Amniotic epithelial cell (primary cell): ENCODE results near the gene CHORDC1.
"Not testable (repeated sequence)": the region's sequence is repeated elsewhere in the genome, so short reads cannot be mapped to it uniquely, and the experiment has no call there.

Experiments used
- DNase-seq: peaks from one replicate; pipeline ENCODE4 v3.0.0-alpha.2; 2010; ENCODE audit warnings: low read depth

The CHORDC1 gene

GRCh38 chr11:90222459-90223247 is at the start of gene CHORDC1:
TSS of gene CHORDC1 (minus strand) at chr11:90223049. CDS start at chr11:90222954, 95 bp downstream.
- peak; percentile 74 for DNase-seq

DNA sequence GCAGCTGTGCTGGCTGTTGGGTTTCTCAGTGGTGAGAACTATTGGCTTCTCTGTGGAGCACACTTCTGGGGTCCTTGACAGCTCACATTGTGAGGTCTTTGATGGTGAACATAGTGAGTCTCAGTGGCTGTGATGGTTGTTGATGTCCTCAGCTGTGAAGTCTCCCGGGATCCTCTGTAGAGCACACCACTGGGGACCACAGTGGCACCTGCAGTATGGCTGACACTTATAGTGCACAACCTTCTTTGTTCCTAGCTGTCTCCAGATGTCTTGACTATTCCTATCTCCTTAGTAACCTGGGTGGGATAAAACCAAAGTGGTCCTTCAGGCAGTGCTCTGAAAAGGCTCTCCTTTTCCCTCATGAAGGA is 34.3 kb upstream of the CHORDC1 start:
- no peak for DNase-seq

- DNase-seq: no peak
These were observed 33.7 kb upstream of the CHORDC1 start for GRCh38 chr11:90256404-90257157.

DNA sequence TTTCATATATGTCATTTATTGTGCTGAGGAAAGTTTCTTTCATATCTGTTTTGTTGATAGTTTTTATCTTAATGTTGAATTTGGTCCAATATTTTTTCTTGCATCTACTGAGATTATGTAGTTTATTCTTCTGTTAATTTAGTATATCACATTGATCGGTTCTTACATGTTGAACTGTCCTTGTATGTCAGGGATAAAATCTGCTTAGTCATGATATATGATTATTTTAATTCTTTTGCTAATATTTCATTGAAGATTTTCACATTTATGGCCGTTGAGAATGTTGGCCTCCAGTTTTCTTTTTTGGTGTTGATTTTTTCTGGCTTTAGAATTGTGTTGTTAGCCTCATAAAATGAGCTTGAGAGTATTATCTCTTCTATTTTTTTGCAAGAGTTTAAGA is 31.2 kb upstream of the CHORDC1 start:
- no peak for DNase-seq

DNA sequence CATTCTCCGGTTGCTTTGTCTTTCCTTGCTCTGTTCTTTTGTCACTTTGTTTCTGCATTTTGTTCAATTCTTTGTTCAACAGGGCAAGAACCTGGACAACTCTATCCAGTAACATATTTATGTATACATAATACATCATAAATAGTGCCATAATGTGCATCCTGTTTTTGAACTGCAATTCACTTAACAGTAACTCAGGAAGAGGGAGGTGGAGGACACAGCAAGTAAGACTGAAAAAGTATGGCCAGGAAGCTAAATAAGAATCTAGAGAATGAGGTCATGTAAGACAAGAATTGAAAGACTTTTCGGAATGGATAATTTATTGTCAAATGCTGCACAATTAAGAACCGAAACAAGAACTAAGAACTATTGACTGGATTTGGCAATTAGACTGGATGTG is 29.2 kb upstream of the CHORDC1 start:
- no peak for DNase-seq

GRCh38 chr11:90251599-90251998 is 28.8 kb upstream of the CHORDC1 start:
- DNase-seq: no peak

- DNase-seq: no peak
These were observed 28.1 kb upstream of the CHORDC1 start for GRCh38 chr11:90250970-90251369.

- DNase-seq: no peak
These were observed 23.6 kb upstream of the CHORDC1 start for GRCh38 chr11:90246468-90246867.

GRCh38 chr11:90243534-90243933 is 20.7 kb upstream of the CHORDC1 start:
- DNase-seq: no peak

DNA sequence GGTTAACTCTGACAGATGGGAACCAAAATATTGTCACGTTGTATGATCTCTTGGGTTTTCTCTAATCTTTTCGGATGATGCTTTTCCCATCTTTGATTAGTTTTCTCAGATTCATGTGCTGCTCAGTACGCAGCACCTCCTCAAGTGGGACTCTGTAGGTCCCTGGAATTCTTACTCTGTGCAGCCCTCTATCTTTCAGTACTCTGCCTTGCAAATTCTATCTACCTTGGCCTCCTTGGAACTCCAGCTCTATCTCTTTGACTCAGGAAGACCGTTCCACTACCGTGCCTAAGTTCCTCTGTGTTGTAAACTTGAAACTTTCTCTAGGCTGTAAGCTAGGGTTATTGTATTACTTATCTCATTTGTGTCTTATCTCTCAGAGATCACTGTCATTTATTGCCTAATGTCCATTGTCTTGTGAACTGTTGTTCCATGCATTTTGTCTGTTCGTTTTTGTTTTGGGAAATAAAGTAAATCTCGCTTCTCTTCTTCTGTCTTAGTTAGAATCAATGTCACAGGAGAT is 20.1 kb upstream of the CHORDC1 start:
- no peak for DNase-seq

DNA sequence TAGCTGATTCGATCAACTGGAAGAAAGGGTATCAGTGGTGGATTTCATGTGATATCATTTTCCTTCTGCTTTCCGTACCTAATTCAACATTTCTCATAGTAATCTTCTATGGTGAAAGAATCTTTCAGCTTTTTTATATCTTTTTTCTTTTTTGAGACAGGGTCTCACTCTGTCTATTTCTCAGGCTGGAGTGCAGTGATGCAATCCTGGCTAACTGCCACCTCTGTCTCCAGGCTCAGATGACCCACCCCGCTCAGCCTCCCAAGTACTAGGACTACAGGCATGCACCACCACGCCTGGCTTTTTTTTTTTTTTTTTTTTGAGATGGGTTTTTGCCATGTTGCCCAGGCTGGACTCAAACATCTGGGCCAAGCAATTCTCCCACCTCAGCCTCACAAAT is 18.6 kb upstream of the CHORDC1 start:
- DNase-seq: no peak

DNA sequence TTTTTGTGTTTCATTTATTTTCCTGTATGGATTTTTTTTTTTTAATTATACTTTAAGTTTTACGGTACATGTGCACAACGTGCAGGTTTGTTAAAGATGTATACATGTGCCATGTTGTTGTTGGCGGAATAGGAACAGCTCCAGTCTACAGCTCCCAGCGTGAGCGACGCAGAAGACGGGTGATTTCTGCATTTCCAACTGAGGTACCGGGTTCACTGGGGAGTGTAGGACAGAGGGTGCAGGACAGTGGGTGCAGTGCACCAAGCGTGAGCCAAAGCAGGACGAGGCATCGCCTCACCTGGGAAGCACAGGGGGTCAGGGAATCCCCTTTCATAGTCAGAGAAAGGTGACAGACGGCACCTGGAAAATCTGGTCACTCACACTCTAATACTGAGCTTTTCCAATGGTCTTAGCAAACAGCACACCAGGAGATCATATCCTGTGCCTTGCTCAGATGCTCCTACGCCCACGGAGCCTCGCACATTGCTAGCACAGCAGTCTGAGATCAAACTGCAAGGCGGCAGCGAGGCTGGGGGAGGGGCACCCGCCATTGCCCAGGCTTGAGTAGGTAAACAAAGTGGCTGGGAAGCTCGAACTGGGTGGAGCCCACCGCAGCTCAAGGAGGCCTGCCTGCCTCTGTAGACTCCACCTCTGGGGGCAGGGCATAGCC is 17.3 kb upstream of the CHORDC1 start:
- DNase-seq: not testable (repeated sequence)

DNA sequence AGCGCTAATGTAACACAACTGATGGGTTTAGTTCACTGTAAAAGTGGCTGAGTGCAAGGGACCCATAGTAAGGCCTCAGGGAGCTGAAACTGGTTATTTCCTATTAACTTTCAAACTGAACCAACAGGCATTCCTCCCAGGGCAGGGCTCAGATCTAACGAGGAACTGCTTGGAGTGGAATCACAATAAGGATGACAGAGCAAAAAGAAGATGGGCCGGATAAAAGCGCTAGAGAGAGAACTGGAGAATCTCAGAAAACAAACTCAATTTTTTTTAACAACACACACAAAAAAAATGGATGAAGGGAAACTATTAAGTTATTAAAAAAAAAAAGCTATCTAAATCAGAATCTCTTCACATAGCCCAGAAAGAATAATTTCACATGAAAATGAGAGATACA is 14.2 kb upstream of the CHORDC1 start:
- no peak for DNase-seq

GRCh38 chr11:90235526-90235925 is 12.7 kb upstream of the CHORDC1 start:
- DNase-seq: peak; percentile 87

DNA sequence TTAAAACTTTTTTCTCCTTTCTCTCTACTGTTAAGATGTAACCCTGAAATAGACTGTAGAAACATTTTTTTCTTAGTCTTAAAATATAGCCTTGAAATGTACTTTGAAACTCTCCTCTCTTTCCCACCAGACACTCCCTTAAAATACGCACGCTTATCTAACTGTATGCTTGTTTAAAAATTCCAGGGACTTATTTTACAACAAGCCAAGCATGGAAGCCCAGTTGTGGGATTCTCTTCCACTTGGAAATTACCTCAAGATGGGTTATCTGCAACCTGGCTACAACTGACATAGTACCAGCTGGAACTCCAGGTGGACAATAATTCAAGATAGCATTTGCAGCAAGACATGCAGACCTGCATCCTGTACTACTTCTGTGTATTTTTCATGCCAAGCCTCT is 12.1 kb upstream of the CHORDC1 start:
- DNase-seq: peak; percentile 42

DNA sequence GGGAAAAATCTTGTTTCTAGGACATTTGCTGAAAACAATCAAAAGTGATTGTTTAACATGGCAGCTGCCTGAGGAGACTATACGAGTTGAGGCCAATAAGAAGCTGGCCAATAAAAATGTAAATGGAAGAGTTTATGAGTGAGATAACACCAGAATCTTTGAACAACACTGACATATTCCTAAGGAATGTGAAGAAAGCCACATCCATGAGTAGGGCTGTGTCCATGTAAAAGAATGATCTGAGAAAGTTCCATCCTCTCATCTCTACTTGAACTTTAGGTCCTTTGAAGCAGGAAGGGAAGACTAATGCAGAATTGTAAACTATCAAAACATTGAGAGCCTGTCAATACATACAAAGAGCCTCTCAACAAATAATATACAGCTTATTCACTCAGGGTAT is 6.9 kb upstream of the CHORDC1 start:
- peak; percentile 71 for DNase-seq

- no peak for DNase-seq
These were observed 5.2 kb upstream of the CHORDC1 start for GRCh38 chr11:90228056-90228455.

DNA sequence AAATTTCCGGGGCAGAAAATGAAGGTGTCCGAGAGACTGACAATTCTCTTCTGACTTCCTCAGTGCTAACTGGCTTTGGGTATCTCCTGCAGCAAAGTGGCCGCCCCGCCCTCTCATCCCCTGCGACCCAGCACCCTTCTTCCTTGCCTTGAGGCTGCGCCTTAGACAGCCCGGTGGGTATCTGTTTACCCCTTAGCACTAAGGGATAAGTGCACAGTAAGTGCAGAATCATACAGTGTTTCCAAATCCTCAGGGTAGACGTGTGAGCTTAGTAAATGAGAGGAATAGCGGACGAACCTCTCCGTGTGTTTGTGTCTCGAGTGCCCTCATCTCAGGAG is 368 bp upstream of the CHORDC1 start:
- DNase-seq: no peak

- no peak for DNase-seq
These were observed 918 bp downstream of the CHORDC1 start for GRCh38 chr11:90221803-90222458.

- peak; percentile 61 for DNase-seq
These were observed 2.5 kb downstream of the CHORDC1 start for GRCh38 chr11:90220391-90220790.

DNA sequence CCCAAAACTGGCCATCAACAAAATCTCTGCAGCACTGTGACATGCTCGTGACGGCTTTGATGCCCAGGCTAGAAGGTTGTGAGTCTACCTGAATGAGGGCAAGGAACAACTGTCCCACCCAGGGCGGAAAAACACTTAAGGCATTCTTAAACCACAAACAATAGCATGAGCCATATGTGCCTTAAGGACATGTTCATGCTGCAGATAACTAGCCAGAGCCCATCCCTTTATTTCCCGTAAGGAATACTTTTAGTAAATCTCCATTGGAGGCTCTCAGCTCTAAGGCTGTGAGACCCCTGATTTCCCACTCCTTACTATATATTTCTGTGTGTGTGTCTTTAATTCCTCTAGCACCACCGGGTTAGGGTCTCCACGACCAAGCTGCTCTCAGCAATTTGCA is 3.4 kb downstream of the CHORDC1 start:
- DNase-seq: no peak

DNA sequence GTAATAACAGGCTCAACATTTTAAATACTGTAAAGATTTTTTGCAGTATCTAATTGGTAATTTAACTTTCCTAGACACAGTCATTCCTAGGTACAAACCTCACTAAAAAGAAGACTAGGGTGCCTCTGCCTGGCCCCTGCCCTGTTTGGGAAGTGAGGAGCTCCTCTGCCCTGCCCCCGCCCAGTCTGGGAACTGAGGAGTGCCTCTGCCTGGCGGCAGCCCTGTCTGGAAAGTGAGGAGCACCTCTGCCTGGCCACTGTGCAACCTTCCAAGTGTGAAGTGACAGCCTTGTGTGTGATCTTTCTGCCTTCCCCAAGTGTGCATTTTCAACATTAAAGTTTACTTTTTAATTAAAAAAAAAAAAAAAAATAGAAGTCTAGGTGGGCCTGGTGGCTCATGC is 4.2 kb downstream of the CHORDC1 start:
- no peak for DNase-seq
